A549 (cell line): Measurements from ENCODE around the gene ACOT7.
"Not testable (repeated sequence)": the region's sequence is repeated elsewhere in the genome, so short reads cannot be mapped to it uniquely, and the experiment has no call there.

Source experiments
- CHD4 ChIP-seq: fragments of 200-600 bp; sonication (generic); IDR thresholded peaks from 2 replicates; pipeline ENCODE4 v1.6.1; 2016; ENCODE audit warnings: antibody characterized with exemption, mild to moderate bottlenecking, borderline replicate concordance
- EHMT2 ChIP-seq: fragments of 200-600 bp; sonication (generic); IDR thresholded peaks from 2 replicates; pipeline ENCODE4 v1.6.1; 2016; ENCODE audit warnings: antibody characterized with exemption, low read depth, mild to moderate bottlenecking, moderate library complexity
- ESRRA ChIP-seq: fragments of 150-350 bp; IDR thresholded peaks from 2 replicates; pipeline ENCODE4 v1.6.1; 2014; ENCODE audit warnings: mild to moderate bottlenecking, low read length, borderline replicate concordance
- HDAC2 ChIP-seq: fragments of 200-600 bp; sonication (generic); IDR thresholded peaks from 2 replicates; pipeline ENCODE4 v1.6.1; 2016
- MAX ChIP-seq: IDR thresholded peaks from 2 replicates; pipeline ENCODE4 v1.6.1; 2012
- NPAS2 ChIP-seq: fragments of 250-450 bp; sonication (Bioruptor Pico); IDR thresholded peaks from 2 replicates; pipeline ENCODE4 v1.8.0; 2022; ENCODE audit warnings: mild to moderate bottlenecking, moderate library complexity, borderline replicate concordance
- POLR2A ChIP-seq: IDR thresholded peaks from 2 replicates; pipeline ENCODE4 v1.6.1; 2012; ENCODE audit warnings: mild to moderate bottlenecking, low read length
- POLR2AphosphoS2 ChIP-seq: conservative IDR thresholded peaks from 2 replicates; pipeline ENCODE4 v1.6.1; 2012; ENCODE audit warnings: low read length, improper control_type of control experiment, inconsistent platforms
- SMC3 ChIP-seq: fragments of >200 bp; sonication (Bioruptor Twin); formaldehyde crosslinking; IDR thresholded peaks from 3 replicates; pipeline ENCODE4 v1.6.1; 2018; ENCODE audit warnings: inconsistent platforms
- SREBF2 ChIP-seq: fragments of 450-650 bp; IDR thresholded peaks from 2 replicates; pipeline ENCODE4 v1.6.1; 2014; ENCODE audit warnings: mild to moderate bottlenecking, moderate library complexity
- USF2 ChIP-seq: fragments of 450-650 bp; IDR thresholded peaks from 2 replicates; pipeline ENCODE4 v1.6.1; 2014; ENCODE audit warnings: antibody characterized with exemption
- ZFP36 ChIP-seq: fragments of 450-650 bp; IDR thresholded peaks from 2 replicates; pipeline ENCODE4 v1.6.1; 2014; ENCODE audit warnings: borderline replicate concordance; ENCODE audit not compliant: partially characterized antibody
- TF ChIP-seq, protein P1 (sequence below): fragments of >200 bp; sonication (Bioruptor Twin); formaldehyde crosslinking; IDR thresholded peaks from 3 replicates; pipeline ENCODE4 v1.5.1; 2016

GRCh38 chr1:6437012-6437700 is 43.6 kb upstream of the ACOT7 start:
- TF ChIP-seq EHMT2, ESRRA, ZFP36, NPAS2, POLR2A, USF2, HDAC2, MAX, CHD4, SREBF2, POLR2AphosphoS2: not testable (repeated sequence)
- TF ChIP-seq, protein P1, sequence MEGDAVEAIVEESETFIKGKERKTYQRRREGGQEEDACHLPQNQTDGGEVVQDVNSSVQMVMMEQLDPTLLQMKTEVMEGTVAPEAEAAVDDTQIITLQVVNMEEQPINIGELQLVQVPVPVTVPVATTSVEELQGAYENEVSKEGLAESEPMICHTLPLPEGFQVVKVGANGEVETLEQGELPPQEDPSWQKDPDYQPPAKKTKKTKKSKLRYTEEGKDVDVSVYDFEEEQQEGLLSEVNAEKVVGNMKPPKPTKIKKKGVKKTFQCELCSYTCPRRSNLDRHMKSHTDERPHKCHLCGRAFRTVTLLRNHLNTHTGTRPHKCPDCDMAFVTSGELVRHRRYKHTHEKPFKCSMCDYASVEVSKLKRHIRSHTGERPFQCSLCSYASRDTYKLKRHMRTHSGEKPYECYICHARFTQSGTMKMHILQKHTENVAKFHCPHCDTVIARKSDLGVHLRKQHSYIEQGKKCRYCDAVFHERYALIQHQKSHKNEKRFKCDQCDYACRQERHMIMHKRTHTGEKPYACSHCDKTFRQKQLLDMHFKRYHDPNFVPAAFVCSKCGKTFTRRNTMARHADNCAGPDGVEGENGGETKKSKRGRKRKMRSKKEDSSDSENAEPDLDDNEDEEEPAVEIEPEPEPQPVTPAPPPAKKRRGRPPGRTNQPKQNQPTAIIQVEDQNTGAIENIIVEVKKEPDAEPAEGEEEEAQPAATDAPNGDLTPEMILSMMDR, result peak; percentile 36; the same call in 2 of the 3 replicates
- 0 out of 3 replicates have a peak, but pooled peaks have one; percentile 10 for TF ChIP-seq SMC3
